K562 (cell line): ENCODE results near the gene CATSPER1. TPM values are rescaled to one million over a fixed set of nuclear protein-coding genes. Genes with fewer than 3 reads are reported as not detected.
A peak's percentile ranks its signal among the peaks of the same experiment; 100 is the strongest.

ENCODE experiments used
- CBX5 ChIP-seq: IDR thresholded peaks from 2 replicates; pipeline ENCODE4 v1.6.1; 2014; ENCODE audit warnings: low read depth, borderline replicate concordance
- CUX1 ChIP-seq: fragments of 200-800 bp; sonication (Bioruptor generic); IDR thresholded peaks from 2 replicates; pipeline ENCODE4 v1.6.1; 2016; ENCODE audit warnings: missing genetic modification characterization, missing compliant biosample characterization
- DIDO1 ChIP-seq: fragments of 450-650 bp; IDR thresholded peaks from 2 replicates; pipeline ENCODE4 v1.6.1; 2016; ENCODE audit warnings: low read depth, missing biosample characterization, missing genetic modification characterization
- MAZ ChIP-seq, 2 experiments: fragments of 450-650 bp in 1 of 2; sonication (generic) in 1 of 2; formaldehyde crosslinking; IDR thresholded peaks in 1 of 2; conservative IDR thresholded peaks in 1 of 2; 2 replicates each; pipeline versions ENCODE4 v1.4.0 to v1.5.0; 2020; ENCODE audit warnings: mild to moderate bottlenecking in 1 of 2, missing genetic modification reagents in 1 of 2
- POLR2A ChIP-seq: fragments of 450-650 bp; conservative IDR thresholded peaks from 2 replicates; pipeline ENCODE4 v1.6.1; 2016
- RBM22 ChIP-seq: fragments of 200-400 bp; formaldehyde crosslinking; IDR thresholded peaks from 2 replicates; pipeline ENCODE4 v1.6.1; 2018; ENCODE audit warnings: low read length, low read depth; ENCODE audit not compliant: poor library complexity, severe bottlenecking
- SAP30 ChIP-seq: fragments of 200-600 bp; sonication (generic); IDR thresholded peaks from 2 replicates; pipeline ENCODE4 v1.6.1; 2012; ENCODE audit warnings: borderline replicate concordance, low read depth, mild to moderate bottlenecking, moderate library complexity, low read length, control low read depth, inconsistent platforms; ENCODE audit not compliant: insufficient read depth, poor library complexity, severe bottlenecking
- SIN3B ChIP-seq: fragments of 450-650 bp; IDR thresholded peaks from 2 replicates; pipeline ENCODE4 v1.6.1; 2017; ENCODE audit warnings: low read depth, mild to moderate bottlenecking, moderate library complexity
- SMAD4 ChIP-seq: fragments of 250-450 bp; sonication (Bioruptor Pico); conservative IDR thresholded peaks from 2 replicates; pipeline ENCODE4 v1.8.0; 2021; ENCODE audit warnings: inconsistent platforms, mild to moderate bottlenecking, moderate library complexity
- THAP12 ChIP-seq: fragments of 250-450 bp; sonication (Bioruptor Pico); IDR thresholded peaks from 2 replicates; pipeline ENCODE4 v1.9.0; 2021; ENCODE audit warnings: mild to moderate bottlenecking, inconsistent platforms
- THRAP3 ChIP-seq: fragments of 450-650 bp; IDR thresholded peaks from 2 replicates; pipeline ENCODE4 v1.6.1; 2016; ENCODE audit warnings: mild to moderate bottlenecking, inconsistent platforms, borderline replicate concordance
- TRIM25 ChIP-seq: fragments of 450-650 bp; IDR thresholded peaks from 2 replicates; pipeline ENCODE4 v1.7.0; 2016; ENCODE audit warnings: borderline replicate concordance
- ZBTB26 ChIP-seq: fragments of 450-650 bp; formaldehyde crosslinking; IDR thresholded peaks from 2 replicates; pipeline ENCODE4 v1.4.0; 2022; ENCODE audit warnings: missing genetic modification characterization
- ZNF146 ChIP-seq: IDR thresholded peaks from one replicate; pipeline ENCODE4 v1.6.1; 2018; ENCODE audit warnings: missing compliant biosample characterization; ENCODE audit not compliant: unreplicated experiment
- ZNF589 ChIP-seq: fragments of 200-800 bp; sonication (Bioruptor generic); IDR thresholded peaks from 2 replicates; pipeline ENCODE4 v1.6.1; 2016; ENCODE audit warnings: low read depth, missing genetic modification characterization, missing compliant biosample characterization
- ZNF695 ChIP-seq: fragments of 450-650 bp; formaldehyde crosslinking; IDR thresholded peaks from 2 replicates; pipeline ENCODE4 v1.4.0; 2020; ENCODE audit warnings: mild to moderate bottlenecking, moderate library complexity
- polyA plus RNA-seq, 8 experiments: library from polyadenylated mRNA; depleted of rRNA in 4 of 8; stranded (reverse) in 5 of 8; unstranded in 3 of 8; fragments of >200 nt; fragmentation: Nextera tagmentation in 2 of 8; fragmentation: Illumina TruSeq in 1 of 8; extraction: Ambion mirVana in 2 of 8; extraction: Trizol in 1 of 8; gene quantifications; 2 replicates each; pipeline versions ENCODE4 v1.2.1 to v1.2.3, GENCODE V29; 2011 to 2014; ENCODE audit warnings: inconsistent platforms in 1 of 8, missing spikeins in 1 of 8
- total RNA-seq, 7 experiments: library from RNA; depleted of rRNA in 6 of 7; stranded (reverse); fragments of >200 nt in 6 of 7; fragmentation: Illumina TruSeq in 2 of 7; extraction: Trizol in 2 of 7; gene quantifications; 2 replicates each; pipeline versions ENCODE4 v1.2.1 to v1.2.3, GENCODE V29; 2011 to 2021; ENCODE audit warnings: low replicate concordance in 1 of 7

The CATSPER1 gene
- total and polyA plus RNA-seq, 9 of the 15 experiments (the other 6 are each of a cell fraction or from before 2014, with no cell fraction given) = 0.21 to 3.3 (median 0.76) TPM

- TF ChIP-seq DIDO1 (tag) = no peak
- TF ChIP-seq ZNF589 (CRISPR knock-in tag) = no peak
- peak; percentile 61 for TF ChIP-seq POLR2A
- peak; percentile 58 for TF ChIP-seq SMAD4
- no peak for TF ChIP-seq THRAP3
- no peak for TF ChIP-seq CUX1 (CRISPR knock-in tag)
- TF ChIP-seq TRIM25 = no peak
- no peak for TF ChIP-seq ZBTB26 (CRISPR knock-in tag)
- TF ChIP-seq ZNF146 = no peak
- peak; percentile 52 to 68; a peak in 3 of 4 replicates for TF ChIP-seq MAZ (CRISPR knock-in tag; conservative IDR thresholded peaks at IDR 0.05 in 1 of 2, IDR thresholded peaks at IDR 0.05 in 1 of 2)
- TF ChIP-seq CBX5 = no peak
- TF ChIP-seq SAP30 = peak; percentile 9
- 0 out of 2 replicates have a peak, but pooled peaks have one; percentile 56 for TF ChIP-seq SIN3B
- no peak for TF ChIP-seq ZNF695
- TF ChIP-seq RBM22 = no peak
- TF ChIP-seq THAP12 (CRISPR knock-in tag) = no peak
Observed at GRCh38 chr11:66069715-66070603, 43.7 kb upstream of the CATSPER1 start, which contains the start of gene PACS1 (continued).
